Sigmoid colon (tissue), 7 donors: Measurements from ENCODE around the gene DENND6B. TPM values are rescaled to one million over a fixed set of nuclear protein-coding genes. Genes with fewer than 3 reads are reported as not detected.

Source experiments
- DNase-seq: peaks from one replicate; pipeline ENCODE4 v3.0.0-alpha.2; 2019
- H3K27ac ChIP-seq, 4 donors: fragments of 200-600 bp; sonication (generic); one replicate each; pipeline ENCODE4 v1.5.1; 2016 to 2019; ENCODE audit warnings: mild to moderate bottlenecking in 1 of 4
- H3K27me3 ChIP-seq, 3 donors: fragments of 200-600 bp; sonication (generic); one replicate each; pipeline ENCODE4 v1.5.1; 2019; ENCODE audit warnings: mild to moderate bottlenecking in 1 of 3
- H3K36me3 ChIP-seq, 4 donors: fragments of 200-600 bp; sonication (generic); one replicate each; pipeline ENCODE4 v1.5.1; 2016 to 2019
- H3K4me1 ChIP-seq, 4 donors: fragments of 200-600 bp; sonication (generic); one replicate each; pipeline ENCODE4 v1.5.1; 2017 to 2019
- H3K4me3 ChIP-seq, 4 donors: fragments of 200-600 bp; sonication (generic); one replicate each; pipeline ENCODE4 v1.5.1; 2017 to 2019; ENCODE audit warnings: mild to moderate bottlenecking in 2 of 4, moderate library complexity in 1 of 4
- H3K9me3 ChIP-seq, 4 donors: fragments of 200-600 bp in 3 of 4; sonication (generic) in 3 of 4; one replicate each; pipeline versions ENCODE4 v1.5.1 to v1.6.1; 2013 to 2019
- EP300 ChIP-seq, 4 donors: sonication (generic); formaldehyde crosslinking; IDR thresholded peaks; one replicate each; pipeline ENCODE4 v1.6.1; 2017; ENCODE audit warnings: antibody characterized with exemption in 4 of 4
- POLR2A ChIP-seq, 2 donors: fragments of 450-650 bp; IDR thresholded peaks; one replicate each; pipeline ENCODE4 v1.6.1; 2016; ENCODE audit warnings: antibody characterized with exemption in 2 of 2, mild to moderate bottlenecking in 2 of 2, moderate library complexity in 2 of 2
- POLR2AphosphoS5 ChIP-seq, 4 donors: sonication (generic); formaldehyde crosslinking; IDR thresholded peaks; one replicate each; pipeline ENCODE4 v1.6.1; 2017; ENCODE audit warnings: antibody characterized with exemption in 4 of 4
- WGBS, 2 donors: extraction: QIAGEN DNeasy Blood & Tissue Kit; methylation state at CpG; one replicate each; pipeline ENCODE4 v1.1.7; 2013; 5-methylcytosine and 5-hydroxymethylcytosine counted together
- intact Hi-C: fragments of 100-400 bp; cut with DNase I; formaldehyde crosslinking; loops from one replicate; pipeline ENCODE4 v1.15.1; 2023
- polyA plus RNA-seq, 3 donors: library from polyadenylated mRNA; stranded (reverse); fragments of 200-250 nt; gene quantifications; one replicate each; pipeline ENCODE4 v1.2.3, GENCODE V29; 2013
- total RNA-seq, 4 donors: library from RNA; depleted of rRNA; stranded (reverse); fragments of >200 nt; gene quantifications; one replicate each; pipeline ENCODE4 v1.1.0, GENCODE V29; 2016
- TF ChIP-seq, protein P1 (sequence below), 4 experiments: fragments of 450-650 bp in 3 of 4; fragments of 200-600 bp in 1 of 4; IDR thresholded peaks; one replicate each; pipeline ENCODE4 v1.5.1; 2016 to 2019; ENCODE audit warnings: antibody characterized with exemption in 4 of 4, mild to moderate bottlenecking in 3 of 4, moderate library complexity in 2 of 4
- donor health status: healthy with polysubstance abuse.
- donor health status: Bipolar disorder and iron deficiency.
- donor health status: healthy.

DENND6B gene
- total and polyA plus RNA-seq, 7 donors: 0.69 to 7.2 (median 2.3) TPM

DNA sequence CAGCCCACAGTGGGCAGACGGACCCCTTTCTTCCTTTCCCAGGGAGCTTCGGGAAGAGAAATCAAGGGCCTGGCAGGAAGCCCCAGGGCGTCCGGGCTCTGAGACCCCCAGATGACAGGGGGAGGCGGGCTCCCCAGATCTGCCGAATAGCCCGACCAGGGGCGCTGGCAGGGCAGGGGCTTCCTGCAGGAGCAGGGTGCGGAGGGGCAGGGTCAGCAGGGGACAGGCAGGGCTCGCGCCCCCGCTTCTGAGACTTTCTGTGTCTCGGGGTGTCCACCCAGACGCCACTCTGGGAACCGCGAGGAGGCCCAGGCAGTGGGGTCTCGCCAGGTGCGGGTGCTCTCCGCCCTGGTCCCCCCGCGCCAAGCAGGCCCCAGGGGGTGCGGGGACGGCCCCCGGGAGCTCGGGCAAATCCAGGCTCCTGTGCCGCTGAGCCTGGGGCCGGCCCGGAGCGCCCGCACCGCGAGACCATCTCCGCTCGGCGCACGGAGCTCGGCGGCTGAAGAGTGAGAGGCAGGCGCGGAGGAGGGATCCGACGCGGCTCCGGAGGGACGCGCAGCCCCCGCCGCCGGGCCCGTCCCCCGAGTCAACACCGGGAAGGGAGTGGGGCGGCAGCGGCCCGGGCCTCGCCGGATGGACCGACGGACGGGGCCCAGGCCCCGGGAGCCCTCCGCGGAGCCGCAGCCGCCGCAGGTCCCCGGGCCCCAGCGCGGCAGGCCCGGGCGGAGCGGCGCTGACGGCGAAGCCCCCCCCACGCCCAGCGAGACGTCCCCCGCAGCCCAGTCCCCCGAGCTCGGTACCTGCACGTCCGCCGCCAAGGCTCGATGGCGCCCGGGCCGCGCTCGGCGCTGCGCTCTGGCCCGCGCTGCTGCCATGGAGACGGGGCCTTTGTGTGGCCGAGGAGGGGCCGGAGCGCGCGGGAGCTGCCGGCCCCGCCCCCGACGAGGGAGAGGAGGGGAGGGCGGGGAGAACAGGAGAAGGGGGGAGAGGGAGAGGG, 19.8 kb downstream of the DENND6B start, which contains the start of gene PLXNB2:
PLXNB2 (minus strand) TSS at position 894 of the 997 bp plus-strand sequence. CDS start 17,062 bp downstream, outside the sequence.
- no peak for TF ChIP-seq EP300 (IDR thresholded peaks at IDR 0.05)
- TF ChIP-seq POLR2A (IDR thresholded peaks at IDR 0.05): no peak
- peak; percentile 56 to 84 (median 80) for TF ChIP-seq POLR2AphosphoS5 (IDR thresholded peaks at IDR 0.05)
- TF ChIP-seq, protein P1, sequence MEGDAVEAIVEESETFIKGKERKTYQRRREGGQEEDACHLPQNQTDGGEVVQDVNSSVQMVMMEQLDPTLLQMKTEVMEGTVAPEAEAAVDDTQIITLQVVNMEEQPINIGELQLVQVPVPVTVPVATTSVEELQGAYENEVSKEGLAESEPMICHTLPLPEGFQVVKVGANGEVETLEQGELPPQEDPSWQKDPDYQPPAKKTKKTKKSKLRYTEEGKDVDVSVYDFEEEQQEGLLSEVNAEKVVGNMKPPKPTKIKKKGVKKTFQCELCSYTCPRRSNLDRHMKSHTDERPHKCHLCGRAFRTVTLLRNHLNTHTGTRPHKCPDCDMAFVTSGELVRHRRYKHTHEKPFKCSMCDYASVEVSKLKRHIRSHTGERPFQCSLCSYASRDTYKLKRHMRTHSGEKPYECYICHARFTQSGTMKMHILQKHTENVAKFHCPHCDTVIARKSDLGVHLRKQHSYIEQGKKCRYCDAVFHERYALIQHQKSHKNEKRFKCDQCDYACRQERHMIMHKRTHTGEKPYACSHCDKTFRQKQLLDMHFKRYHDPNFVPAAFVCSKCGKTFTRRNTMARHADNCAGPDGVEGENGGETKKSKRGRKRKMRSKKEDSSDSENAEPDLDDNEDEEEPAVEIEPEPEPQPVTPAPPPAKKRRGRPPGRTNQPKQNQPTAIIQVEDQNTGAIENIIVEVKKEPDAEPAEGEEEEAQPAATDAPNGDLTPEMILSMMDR (IDR thresholded peaks at IDR 0.05): no peak
- peak within 1 kb of the TSS; percentile 66 to 83 (median 80) for H3K4me3 ChIP-seq
- H3K27ac ChIP-seq: peak within 1 kb of the TSS; percentile 89 to 96 (median 90)
- peak; percentile 93 for DNase-seq
- intact Hi-C loops: loop anchor here (2.0 kb wide), 1 partner anchor 20 kb away; the partner anchor contains the start of gene DENND6B
- H3K27me3 ChIP-seq: no peaks in the 10 kb centered on the region
- peaks cover 3 to 70% (median 58%) of the 10 kb centered on the region in 4 donors for H3K4me1 ChIP-seq
- WGBS, 2 donors: 0% methylated on average over 104 of the region's 105 CpGs
- no peaks in the 10 kb centered on the region for H3K36me3 ChIP-seq
- no peaks in the 10 kb centered on the region for H3K9me3 ChIP-seq

DNA sequence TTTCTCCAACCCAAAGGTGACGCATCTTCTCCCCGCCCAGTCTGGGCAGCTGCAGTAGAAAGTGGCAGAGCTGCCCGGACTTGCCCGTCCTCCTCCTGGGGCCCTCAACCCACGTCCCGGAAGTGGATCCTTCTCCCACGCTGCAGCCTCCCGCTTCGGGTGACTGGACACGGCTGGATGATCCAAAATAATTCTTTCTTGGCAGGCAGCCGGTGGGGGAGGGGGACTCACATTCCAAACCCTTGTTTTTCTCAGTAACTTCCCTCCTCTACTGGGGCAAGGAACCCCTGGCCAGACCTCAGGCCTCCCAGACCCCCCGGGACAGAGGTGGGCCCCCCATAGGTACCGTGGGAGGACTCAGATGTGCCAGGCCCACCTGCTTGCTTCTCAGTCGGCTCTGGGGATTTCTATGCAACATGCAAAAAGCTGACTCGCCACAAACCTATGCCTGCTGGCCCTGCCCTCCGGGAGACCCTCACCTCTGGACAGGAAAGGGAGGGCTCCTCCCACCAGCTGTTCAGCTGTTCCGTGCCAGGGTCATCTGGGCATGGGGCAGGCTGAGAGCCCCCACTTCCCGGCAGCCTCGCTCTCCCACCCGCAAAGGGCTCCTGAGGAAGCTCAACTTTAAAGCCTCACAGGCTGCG, 20.8 kb downstream of the DENND6B start:
- Histone ChIP-seq H3K36me3 (no peaks in the 10 kb centered on the region), H3K4me3 (peak overlapping the region; percentile 66 to 83 (median 80)), H3K4me1 (peaks cover 3 to 80% (median 69%) of the 10 kb centered on the region in 4 donors), H3K27ac (peak overlapping the region; percentile 89 to 96 (median 90)), H3K9me3 (no peaks in the 10 kb centered on the region), H3K27me3 (no peaks in the 10 kb centered on the region)
- TF ChIP-seq POLR2A (IDR thresholded peaks at IDR 0.05): peak in 1 of 2 donors; percentile 42
- no peak for TF ChIP-seq EP300 (IDR thresholded peaks at IDR 0.05)
- TF ChIP-seq POLR2AphosphoS5 (IDR thresholded peaks at IDR 0.05): peak in 3 of 4 donors; percentile 59 to 76 (median 66)
- TF ChIP-seq, protein P1 (IDR thresholded peaks at IDR 0.05): no peak
- WGBS, 2 donors: 2 to 9% methylated on average over 21 of the region's 21 CpGs
- DNase-seq: peak; percentile 93
- intact Hi-C loops: loop anchor here (2.0 kb wide), 1 partner anchor 21 kb away; the partner anchor contains the start of gene DENND6B

DNA sequence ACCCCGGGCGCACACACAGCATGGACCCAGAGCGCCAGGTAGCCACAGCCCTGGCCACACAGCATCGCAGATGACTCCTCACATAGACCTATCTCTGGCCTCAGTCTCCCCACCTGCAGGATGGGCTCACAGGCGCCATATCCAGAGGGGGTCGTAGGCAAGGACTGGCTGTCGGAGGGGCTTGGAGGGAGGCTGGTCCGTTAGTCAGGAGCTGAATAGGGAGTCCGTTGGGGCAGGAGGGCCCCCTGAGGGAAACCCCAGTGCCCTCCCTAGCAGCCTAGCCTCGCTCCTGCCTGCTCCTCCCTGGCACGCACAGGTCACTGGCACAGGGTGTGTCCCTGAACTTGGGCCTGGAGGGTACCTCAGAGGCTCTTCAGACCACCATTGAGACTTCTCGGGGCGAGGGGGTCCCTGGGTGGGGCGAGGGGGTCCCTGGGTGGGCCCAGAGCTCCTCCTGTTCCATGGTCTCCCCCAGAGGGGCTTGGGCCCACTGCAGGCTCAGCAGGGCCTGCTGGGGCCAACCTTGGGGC, 21.4 kb downstream of the DENND6B start:
- Histone ChIP-seq H3K36me3 (no peaks in the 10 kb centered on the region), H3K4me1 (peaks cover 3 to 86% (median 74%) of the 10 kb centered on the region in 4 donors), H3K27me3 (no peaks in the 10 kb centered on the region), H3K9me3 (no peaks in the 10 kb centered on the region), H3K27ac (peak overlapping the region; percentile 89 to 96 (median 90)), H3K4me3 (peak overlapping the region; percentile 66 to 83 (median 80))
- DNase-seq: no peak
- intact Hi-C loops: no loop called here
- whole genome bisulfite sequencing, 2 donors: 27 to 65% methylated on average over 14 of the region's 14 CpGs
- TF ChIP-seq POLR2A (IDR thresholded peaks at IDR 0.05): no peak
- no peak for TF ChIP-seq POLR2AphosphoS5 (IDR thresholded peaks at IDR 0.05)
- TF ChIP-seq, protein P1 (IDR thresholded peaks at IDR 0.05): no peak

DNA sequence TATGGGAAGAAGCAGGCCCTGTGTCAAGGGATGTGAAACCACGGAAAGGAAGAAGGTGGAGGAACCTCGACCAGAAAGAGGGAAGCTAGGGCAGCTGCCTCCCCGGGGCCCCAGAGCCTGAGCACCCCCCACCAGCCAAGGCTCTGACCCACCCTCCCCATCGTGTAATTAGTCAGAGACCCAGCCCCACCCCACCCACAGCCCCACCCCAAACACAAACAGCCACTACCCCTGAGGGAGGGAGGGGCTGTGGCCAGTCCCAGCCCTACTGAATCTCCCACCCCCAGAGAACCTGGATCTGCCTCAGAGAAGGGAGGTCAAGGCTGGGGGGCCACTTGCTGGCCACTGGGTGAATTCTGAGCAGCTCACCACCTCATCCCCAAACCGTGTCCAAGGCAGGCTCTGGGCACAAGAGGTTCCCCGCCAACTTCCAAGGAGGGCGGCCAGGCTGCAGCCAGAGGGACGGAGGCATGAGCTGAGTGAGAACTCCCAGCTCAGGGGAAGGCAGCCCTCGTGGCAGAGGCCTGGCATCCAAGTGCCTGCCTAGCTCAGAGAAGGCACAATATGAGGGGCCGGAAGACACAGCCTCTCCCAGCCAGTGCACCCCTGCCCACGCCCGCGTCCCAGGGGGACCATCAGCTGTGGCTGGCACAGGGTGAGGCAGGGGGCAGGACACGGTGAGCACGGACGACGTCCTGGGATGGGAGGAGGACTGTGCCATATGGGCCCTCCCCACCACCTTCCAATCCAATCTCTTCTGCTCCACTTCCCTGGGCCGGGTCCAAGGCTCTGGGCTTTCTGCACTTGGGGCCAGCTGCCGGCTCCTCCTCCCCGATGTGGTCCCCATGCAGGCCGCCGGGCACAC, 22.1 kb downstream of the DENND6B start:
- Histone ChIP-seq H3K36me3 (no peaks in the 10 kb centered on the region), H3K27me3 (no peaks in the 10 kb centered on the region), H3K9me3 (no peaks in the 10 kb centered on the region), H3K4me3 (peak overlapping the region in 3 of 4 donors; percentile 78 to 83 (median 81)), H3K27ac (peak overlapping the region; percentile 89 to 96 (median 90)), H3K4me1 (peaks cover 3 to 90% (median 81%) of the 10 kb centered on the region in 4 donors)
- peak; percentile 80 for DNase-seq
- TF ChIP-seq, protein P1 (IDR thresholded peaks at IDR 0.05): no peak
- WGBS, 2 donors: 14 to 45% methylated on average over 22 of the region's 22 CpGs
- intact Hi-C loops: no loop called here
